PC-3 (cell line): ENCODE results near the gene GPN2. TPM values are rescaled to one million over a fixed set of nuclear protein-coding genes. Genes with fewer than 3 reads are reported as not detected.

ENCODE experiments used
- ATAC-seq: fragments of 200-7000 bp; cut with Tn5 transposase; 2 replicates; pipeline ENCODE4 v1.9.1; 2020; ENCODE audit warnings: mild to moderate bottlenecking, moderate library complexity
- BruUV-seq: library from RNA; stranded (reverse); fragments of 400-500 nt; replicated peaks from 2 replicates; lab custom pipeline; 2021; lab: Mats Ljungman, UMichigan
- CTCF ChIA-PET: fragments of 300-600 bp; sonication (Branson Sonifier 250); formaldehyde crosslinking; loops from one replicate; lab custom pipeline; 2022; ENCODE audit warnings: antibody characterized with exemption; lab: Charles Lee
- POLR2A ChIA-PET: fragments of 300-600 bp; sonication (Branson Sonifier 250); formaldehyde crosslinking; loops from one replicate; lab custom pipeline; 2022; ENCODE audit warnings: antibody characterized with exemption; ENCODE audit not compliant: unreplicated experiment; lab: Charles Lee
- DNase-seq: peaks from one replicate; pipeline ENCODE4 v3.0.0-alpha.2; 2015
- H2AFZ ChIP-seq: fragments of 300-600 bp; sonication (generic); 2 replicates; pipeline ENCODE4 v1.6.0; 2016; ENCODE audit warnings: antibody characterized with exemption, low read length
- H3F3A ChIP-seq: fragments of 300-600 bp; sonication (generic); one replicate; pipeline ENCODE4 v1.6.0; 2017; ENCODE audit warnings: antibody characterized with exemption, low read length, control low read depth, mild to moderate bottlenecking; ENCODE audit not compliant: unreplicated experiment
- H3K27ac ChIP-seq: fragments of 300-600 bp; sonication (generic); 2 replicates; pipeline ENCODE4 v1.5.1; 2016; ENCODE audit warnings: mild to moderate bottlenecking, low read length
- H3K27me3 ChIP-seq: fragments of 300-600 bp; sonication (generic); 2 replicates; pipeline ENCODE4 v1.6.1; 2016; ENCODE audit warnings: low read length, mixed read lengths
- H3K36me3 ChIP-seq: fragments of 300-600 bp; sonication (generic); 2 replicates; pipeline ENCODE4 v1.6.1; 2016; ENCODE audit warnings: low read depth, mixed run types, low read length, mixed read lengths
- H3K4me1 ChIP-seq: fragments of 300-600 bp; sonication (generic); 2 replicates; pipeline ENCODE4 v1.5.1; 2016; ENCODE audit warnings: low read length; ENCODE audit not compliant: insufficient read depth
- H3K4me2 ChIP-seq: fragments of 300-600 bp; sonication (generic); 2 replicates; pipeline ENCODE4 v1.6.0; 2016; ENCODE audit warnings: low read length
- H3K4me3 ChIP-seq: fragments of 300-600 bp; sonication (generic); 2 replicates; pipeline ENCODE4 v1.5.1; 2016; ENCODE audit warnings: mild to moderate bottlenecking, low read length, mixed read lengths
- H3K79me2 ChIP-seq: fragments of 300-600 bp; sonication (generic); 2 replicates; pipeline ENCODE4 v1.6.1; 2017; ENCODE audit warnings: low read length, mixed read lengths
- H3K9ac ChIP-seq: fragments of 300-600 bp; sonication (generic); 2 replicates; pipeline ENCODE4 v1.6.0; 2016; ENCODE audit warnings: mild to moderate bottlenecking, low read length
- H3K9me2 ChIP-seq: fragments of 300-600 bp; sonication (generic); replicated peaks from 2 replicates; pipeline ENCODE4 v1.6.1; 2016; ENCODE audit warnings: mixed run types, low read length, mixed read lengths
- H3K9me3 ChIP-seq: fragments of 300-600 bp; sonication (generic); 2 replicates; pipeline ENCODE4 v1.6.1; 2016; ENCODE audit warnings: low read length, mixed read lengths
- H4K20me1 ChIP-seq: fragments of 300-600 bp; sonication (generic); 2 replicates; pipeline ENCODE4 v1.6.1; 2016; ENCODE audit warnings: low read length, mixed read lengths
- EZH2 ChIP-seq: fragments of 300-600 bp; sonication (generic); IDR thresholded peaks from one replicate; pipeline ENCODE4 v1.6.1; 2017; ENCODE audit warnings: antibody characterized with exemption, mild to moderate bottlenecking, low read length; ENCODE audit not compliant: unreplicated experiment
- EZH2phosphoT487 ChIP-seq: fragments of 300-600 bp; sonication (generic); IDR thresholded peaks from 2 replicates; pipeline ENCODE4 v1.6.1; 2018; ENCODE audit warnings: mild to moderate bottlenecking, antibody characterized with exemption, low read length, borderline replicate concordance
- intact Hi-C: fragments of 100-400 bp; cut with micrococcal nuclease; formaldehyde crosslinking; loops from 2 replicates; pipeline ENCODE4 v1.9.0; 2023
- total RNA-seq: library from RNA; depleted of rRNA; stranded (reverse); fragments of >200 nt; gene quantifications from 2 replicates; pipeline ENCODE4 v1.2.3, GENCODE V29; 2014
- TF ChIP-seq, protein P1 (sequence below): fragments of 300-600 bp; sonication (generic); conservative IDR thresholded peaks from 2 replicates; pipeline ENCODE4 v1.5.1; 2017; ENCODE audit warnings: antibody characterized with exemption, low read depth, mild to moderate bottlenecking, low read length

GPN2 gene
- total RNA-seq, 1 experiment from 2014 or later = 24.6 TPM

DNA sequence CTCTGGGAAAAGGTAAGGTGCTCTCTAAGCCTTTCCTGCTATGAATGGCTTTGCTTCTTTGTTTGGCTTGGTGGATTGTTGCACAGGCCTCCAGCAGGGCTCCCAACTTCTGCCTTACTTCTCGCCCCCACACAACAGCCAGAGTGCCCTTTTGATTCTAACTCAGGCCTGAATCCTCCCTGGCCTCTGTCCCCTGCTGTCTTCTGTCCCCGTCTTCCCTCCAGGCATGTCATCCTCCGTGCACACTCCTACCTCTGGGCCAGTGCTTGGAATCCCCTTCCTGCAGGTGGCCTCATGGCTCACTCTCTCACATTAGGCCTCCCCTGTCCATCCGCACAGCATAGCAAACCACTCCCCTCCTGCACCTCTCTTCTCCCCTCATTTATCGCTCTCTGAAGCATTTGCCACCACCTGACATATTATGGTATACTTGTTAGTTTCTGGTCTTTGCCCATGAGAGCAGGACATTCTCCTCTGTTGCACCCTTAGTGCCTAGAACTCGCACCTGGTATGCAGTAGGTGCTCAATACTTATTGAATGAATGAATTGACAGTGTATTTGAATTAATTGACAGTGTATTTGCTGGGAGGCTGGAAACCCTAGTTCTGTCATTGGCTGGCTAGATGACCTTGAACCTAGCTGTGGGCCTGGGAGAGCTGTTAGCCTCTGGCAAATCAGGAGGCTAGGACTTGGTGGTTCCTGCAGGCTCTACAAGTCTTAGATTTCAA is 60.7 kb downstream of the GPN2 start:
- Histone ChIP-seq H2AFZ (no peak overlapping the region), H3K9me2 (no peaks in the 10 kb centered on the region), H3K36me3 (peaks cover 21% of the 10 kb centered on the region), H3K27me3 (no peaks in the 10 kb centered on the region), H3F3A (no peaks in the 10 kb centered on the region), H3K79me2 (peaks cover 55% of the 10 kb centered on the region), H3K4me1 (peaks cover 41% of the 10 kb centered on the region), H4K20me1 (no peaks in the 10 kb centered on the region), H3K9me3 (no peaks in the 10 kb centered on the region), H3K27ac (no peak overlapping the region), H3K4me2 (peak overlapping the region; percentile 61; the same call in 1 of the 2 replicates), H3K4me3 (no peak overlapping the region; the same call in 1 of the 2 replicates), H3K9ac (no peak overlapping the region)
- TF ChIP-seq EZH2 = no peak
- TF ChIP-seq, protein P1, sequence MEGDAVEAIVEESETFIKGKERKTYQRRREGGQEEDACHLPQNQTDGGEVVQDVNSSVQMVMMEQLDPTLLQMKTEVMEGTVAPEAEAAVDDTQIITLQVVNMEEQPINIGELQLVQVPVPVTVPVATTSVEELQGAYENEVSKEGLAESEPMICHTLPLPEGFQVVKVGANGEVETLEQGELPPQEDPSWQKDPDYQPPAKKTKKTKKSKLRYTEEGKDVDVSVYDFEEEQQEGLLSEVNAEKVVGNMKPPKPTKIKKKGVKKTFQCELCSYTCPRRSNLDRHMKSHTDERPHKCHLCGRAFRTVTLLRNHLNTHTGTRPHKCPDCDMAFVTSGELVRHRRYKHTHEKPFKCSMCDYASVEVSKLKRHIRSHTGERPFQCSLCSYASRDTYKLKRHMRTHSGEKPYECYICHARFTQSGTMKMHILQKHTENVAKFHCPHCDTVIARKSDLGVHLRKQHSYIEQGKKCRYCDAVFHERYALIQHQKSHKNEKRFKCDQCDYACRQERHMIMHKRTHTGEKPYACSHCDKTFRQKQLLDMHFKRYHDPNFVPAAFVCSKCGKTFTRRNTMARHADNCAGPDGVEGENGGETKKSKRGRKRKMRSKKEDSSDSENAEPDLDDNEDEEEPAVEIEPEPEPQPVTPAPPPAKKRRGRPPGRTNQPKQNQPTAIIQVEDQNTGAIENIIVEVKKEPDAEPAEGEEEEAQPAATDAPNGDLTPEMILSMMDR = no peak
- TF ChIP-seq EZH2phosphoT487 = no peak
- no peak for DNase-seq
- ChIA-PET POLR2A (no interaction called here), CTCF (interaction anchor here (0.7 kb wide), 1 partner anchor 217 kb away, joined by 3 read pairs; no protein-coding TSS in a partner anchor)
- BruUV-seq = no TSS peak
- no peak for ATAC-seq
- intact Hi-C loops = no loop called here

DNA sequence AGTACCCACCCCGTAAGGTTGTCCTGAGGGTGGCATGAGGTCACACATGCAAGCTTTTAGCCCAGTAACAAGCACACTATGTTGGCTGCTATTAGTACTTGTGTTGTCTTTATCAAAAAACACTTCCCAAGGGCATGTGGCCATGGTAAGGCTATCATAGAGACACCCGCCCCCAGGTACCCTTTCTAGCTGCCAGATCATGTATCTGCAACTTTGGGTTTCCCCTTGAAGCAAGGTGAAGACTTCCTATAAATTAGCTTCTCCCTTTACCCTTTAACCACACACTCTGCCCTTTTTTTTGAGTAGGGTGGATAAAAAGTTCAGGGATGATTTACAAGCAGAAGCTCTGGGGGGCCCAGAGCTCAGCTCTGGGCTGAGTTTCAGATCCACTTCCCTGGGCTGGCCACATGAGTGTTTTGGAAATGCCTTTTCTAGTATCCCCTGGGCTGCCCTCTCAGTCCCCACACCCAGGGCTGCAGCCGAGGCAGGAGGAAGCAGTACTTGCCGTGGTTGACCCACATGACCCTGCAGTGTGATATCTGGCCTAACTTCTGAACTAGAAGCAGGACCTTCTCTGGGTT is 61.6 kb downstream of the GPN2 start:
- Histone ChIP-seq H3K4me1 (peaks cover 46% of the 10 kb centered on the region), H3K4me3 (no peak overlapping the region; the same call in 1 of the 2 replicates), H2AFZ (no peak overlapping the region), H4K20me1 (no peaks in the 10 kb centered on the region), H3K9ac (no peak overlapping the region), H3K9me2 (no peaks in the 10 kb centered on the region), H3K27me3 (no peaks in the 10 kb centered on the region), H3K36me3 (peaks cover 17% of the 10 kb centered on the region), H3K4me2 (peak overlapping the region; percentile 61), H3K79me2 (peaks cover 55% of the 10 kb centered on the region), H3K9me3 (no peaks in the 10 kb centered on the region), H3K27ac (no peak overlapping the region), H3F3A (no peaks in the 10 kb centered on the region)
- DNase-seq (no peak), ATAC-seq (no peak)
- no TSS peak for BruUV-seq
- TF ChIP-seq, protein P1 = no peak
- TF ChIP-seq EZH2phosphoT487 (no peak), EZH2 (no peak)
- intact Hi-C loops = no loop called here
- ChIA-PET CTCF (interaction anchor here (0.7 kb wide), 1 partner anchor 218 kb away, joined by 3 read pairs; no protein-coding TSS in a partner anchor), POLR2A (no interaction called here)

DNA sequence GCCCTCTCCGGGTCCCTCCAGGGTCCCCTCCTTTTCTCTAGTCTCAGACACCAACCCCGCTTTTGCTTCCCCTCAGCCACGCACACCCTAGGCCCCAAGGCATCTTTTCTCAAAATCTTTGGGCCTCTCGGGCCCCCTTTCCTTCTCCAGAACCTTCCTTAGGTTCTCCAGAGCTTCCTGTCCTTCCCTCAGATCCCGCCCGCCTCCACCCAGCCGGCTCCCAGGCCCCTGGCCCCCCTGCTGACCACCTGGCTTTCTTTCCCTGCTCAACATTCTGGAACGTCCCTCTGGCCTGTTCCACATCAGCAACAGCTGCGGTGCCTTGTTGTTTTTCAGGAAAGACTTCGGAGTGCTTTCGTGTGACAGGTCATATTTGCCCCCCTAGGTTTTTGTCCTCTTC is 62.4 kb downstream of the GPN2 start:
- Histone ChIP-seq H3K79me2 (peaks cover 55% of the 10 kb centered on the region), H3K4me2 (peak overlapping the region; percentile 96), H3K9me2 (no peaks in the 10 kb centered on the region), H3F3A (no peaks in the 10 kb centered on the region), H3K4me1 (peaks cover 46% of the 10 kb centered on the region), H3K36me3 (peaks cover 9% of the 10 kb centered on the region; the same call in 1 of the 2 replicates), H3K9me3 (no peaks in the 10 kb centered on the region), H3K9ac (peak overlapping the region; percentile 70), H4K20me1 (no peaks in the 10 kb centered on the region), H3K27me3 (no peaks in the 10 kb centered on the region), H3K27ac (no peak overlapping the region), H2AFZ (no peak overlapping the region), H3K4me3 (peak overlapping the region; percentile 82)
- intact Hi-C loops = no loop called here
- TF ChIP-seq EZH2 (no peak), EZH2phosphoT487 (no peak)
- TF ChIP-seq, protein P1 = no peak
- DNase-seq = no peak
- BruUV-seq = TSS peak; percentile 18
- CTCF ChIA-PET = no interaction called here
- ATAC-seq = no peak
- POLR2A ChIA-PET = no interaction called here
